HG03025 (cell line): Measurements from ENCODE around the gene MOCS3.
A peak's percentile ranks its signal among the peaks of the same experiment; 100 is the strongest.

Experiments
- ATAC-seq: cut with Tn5 transposase; IDR thresholded peaks from one replicate; pipeline ENCODE4 v1.9.1; 2021; ENCODE audit warnings: mild to moderate bottlenecking, moderate library complexity; ENCODE audit not compliant: unreplicated experiment, low FRiP score

Gene MOCS3, protein sequence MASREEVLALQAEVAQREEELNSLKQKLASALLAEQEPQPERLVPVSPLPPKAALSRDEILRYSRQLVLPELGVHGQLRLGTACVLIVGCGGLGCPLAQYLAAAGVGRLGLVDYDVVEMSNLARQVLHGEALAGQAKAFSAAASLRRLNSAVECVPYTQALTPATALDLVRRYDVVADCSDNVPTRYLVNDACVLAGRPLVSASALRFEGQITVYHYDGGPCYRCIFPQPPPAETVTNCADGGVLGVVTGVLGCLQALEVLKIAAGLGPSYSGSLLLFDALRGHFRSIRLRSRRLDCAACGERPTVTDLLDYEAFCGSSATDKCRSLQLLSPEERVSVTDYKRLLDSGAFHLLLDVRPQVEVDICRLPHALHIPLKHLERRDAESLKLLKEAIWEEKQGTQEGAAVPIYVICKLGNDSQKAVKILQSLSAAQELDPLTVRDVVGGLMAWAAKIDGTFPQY

DNA sequence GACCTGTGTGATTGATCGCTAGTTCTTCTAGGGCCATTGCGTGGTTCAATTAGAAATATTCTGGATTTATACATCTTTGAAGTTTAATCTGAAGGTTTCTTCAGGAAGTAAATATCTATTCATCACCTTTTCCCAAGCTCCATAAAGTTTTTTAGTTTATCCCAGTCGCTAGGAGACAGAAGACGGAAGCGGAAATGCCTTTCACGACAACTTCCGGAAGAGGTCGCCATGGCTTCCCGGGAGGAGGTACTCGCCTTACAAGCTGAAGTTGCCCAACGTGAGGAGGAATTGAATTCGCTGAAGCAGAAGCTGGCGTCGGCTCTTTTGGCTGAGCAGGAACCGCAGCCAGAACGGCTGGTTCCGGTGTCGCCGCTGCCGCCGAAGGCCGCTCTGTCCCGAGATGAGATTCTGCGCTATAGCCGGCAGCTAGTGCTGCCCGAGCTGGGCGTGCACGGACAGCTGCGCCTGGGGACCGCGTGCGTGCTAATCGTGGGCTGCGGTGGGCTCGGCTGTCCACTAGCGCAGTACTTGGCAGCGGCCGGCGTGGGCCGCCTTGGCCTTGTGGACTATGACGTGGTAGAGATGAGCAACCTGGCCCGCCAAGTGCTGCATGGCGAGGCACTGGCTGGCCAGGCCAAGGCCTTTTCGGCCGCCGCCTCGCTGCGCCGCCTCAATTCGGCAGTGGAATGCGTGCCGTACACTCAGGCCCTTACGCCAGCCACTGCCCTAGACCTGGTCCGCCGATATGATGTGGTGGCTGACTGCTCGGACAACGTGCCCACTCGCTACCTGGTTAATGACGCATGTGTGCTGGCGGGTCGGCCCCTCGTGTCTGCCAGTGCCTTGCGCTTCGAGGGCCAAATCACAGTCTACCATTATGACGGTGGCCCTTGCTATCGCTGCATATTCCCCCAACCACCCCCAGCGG lies at the start of gene MOCS3:
TSS of gene MOCS3 (plus strand) at position 204 of the 928 bp plus-strand sequence. CDS start at position 229, 25 bp downstream.
- ATAC-seq = peak; percentile 71

DNA sequence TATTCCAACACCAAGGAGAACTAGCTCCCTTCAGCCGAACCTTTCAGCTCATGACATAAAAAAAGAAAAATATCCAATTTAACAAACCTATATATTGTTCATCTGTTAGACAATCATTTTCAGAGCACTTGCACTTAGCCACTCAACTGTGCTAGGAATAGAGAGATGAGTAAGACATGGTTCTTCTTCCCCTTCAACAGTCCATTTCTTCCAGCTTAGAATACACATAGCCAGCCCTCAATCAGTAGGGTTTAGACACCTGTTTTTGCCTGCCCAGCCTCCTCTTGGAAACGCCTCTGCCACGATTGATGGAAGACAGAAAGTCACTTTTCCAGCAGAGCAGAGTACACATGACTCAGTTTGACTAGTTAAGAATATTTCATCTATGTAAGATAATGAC lies 49.2 kb upstream of the MOCS3 start:
- no peak for ATAC-seq

DNA sequence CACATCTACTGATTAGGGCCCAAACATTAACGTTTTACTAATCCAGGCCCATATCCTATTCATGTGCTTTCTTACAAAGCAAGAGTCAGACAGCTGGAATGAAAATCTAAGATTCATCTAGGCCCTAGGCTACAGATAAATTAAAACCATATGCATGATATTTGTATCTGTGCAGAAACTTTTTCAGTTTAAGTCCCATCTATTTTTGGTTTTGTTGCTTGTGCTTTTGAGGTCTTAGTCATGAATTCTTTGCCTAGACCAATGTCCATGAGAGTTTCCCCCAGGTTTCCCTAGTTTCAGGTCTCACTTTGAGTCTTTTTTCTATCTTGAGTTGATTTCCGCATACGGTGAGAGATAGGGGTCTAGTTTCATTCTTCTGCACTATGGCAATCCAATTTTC lies 47.6 kb upstream of the MOCS3 start:
- no peak for ATAC-seq

DNA sequence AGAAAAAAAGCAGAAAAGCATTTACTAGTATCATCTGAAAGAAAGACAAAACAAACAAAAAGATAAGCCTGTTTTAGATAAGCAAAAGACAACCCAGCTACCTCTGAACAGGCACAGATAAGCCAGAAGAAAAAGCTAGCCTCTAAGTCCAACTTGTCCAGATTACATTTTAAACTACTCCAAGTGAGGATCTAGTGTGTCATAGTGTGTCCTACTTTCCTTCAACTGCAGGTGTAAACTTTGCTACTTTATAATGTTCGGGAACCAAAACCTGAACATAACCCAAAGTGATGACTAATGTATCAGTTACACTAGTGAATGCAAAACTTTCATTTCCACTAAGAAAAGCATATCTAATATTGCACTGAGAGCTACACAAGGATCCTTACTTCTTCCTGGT lies 46.9 kb upstream of the MOCS3 start:
- peak; percentile 66 for ATAC-seq

DNA sequence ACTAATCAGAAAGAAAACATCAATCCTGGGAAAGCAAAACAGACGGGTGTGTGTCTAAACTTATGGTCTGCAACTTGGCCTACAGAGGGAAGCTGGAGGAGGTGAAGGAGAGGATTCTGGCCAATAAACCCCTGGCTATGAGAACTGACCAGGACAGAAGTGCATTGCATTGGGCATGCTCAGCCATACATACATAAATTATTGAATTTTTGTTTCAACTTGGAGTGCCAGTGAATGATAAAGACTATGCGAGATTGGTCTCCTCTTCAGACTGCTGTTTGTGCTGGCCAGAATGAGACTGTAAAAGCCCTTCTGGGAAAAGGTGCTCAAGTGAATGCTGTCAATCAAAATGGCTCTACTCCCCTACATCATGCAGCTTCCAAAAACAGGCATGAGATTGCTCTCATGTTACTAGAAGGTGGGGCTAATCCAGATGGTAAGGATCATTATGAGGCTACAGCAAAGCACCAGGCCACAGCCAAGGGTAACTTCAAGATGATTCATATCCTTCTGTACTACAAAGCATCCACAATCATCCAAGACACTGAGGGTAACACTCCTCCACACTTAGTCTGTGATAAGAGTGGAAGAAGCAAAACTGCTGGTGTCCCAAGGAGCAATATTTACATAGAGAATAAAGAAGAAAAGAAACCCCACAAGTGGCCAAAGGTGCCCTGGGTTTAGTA lies 44.8 kb upstream of the MOCS3 start:
- no peak for ATAC-seq

DNA sequence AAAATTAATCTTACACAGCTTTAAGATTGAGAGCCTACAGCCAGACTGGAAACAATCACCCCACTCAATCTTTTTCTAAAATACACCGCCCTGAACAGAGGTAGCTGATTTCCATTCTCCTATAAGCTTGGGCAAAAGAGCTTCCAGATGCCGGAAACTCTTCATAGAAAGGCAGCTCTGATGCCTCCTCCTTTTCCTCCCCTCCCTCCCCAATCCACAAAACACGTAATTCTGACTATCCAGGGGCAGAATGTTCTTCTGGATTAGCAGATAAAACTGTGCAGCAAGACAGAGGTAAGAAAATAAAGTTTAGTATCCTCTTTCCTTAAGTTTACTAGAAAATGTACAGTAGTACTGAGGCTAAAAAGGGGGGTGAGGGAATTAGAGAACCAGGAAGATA lies 43.2 kb upstream of the MOCS3 start:
- ATAC-seq = no peak

DNA sequence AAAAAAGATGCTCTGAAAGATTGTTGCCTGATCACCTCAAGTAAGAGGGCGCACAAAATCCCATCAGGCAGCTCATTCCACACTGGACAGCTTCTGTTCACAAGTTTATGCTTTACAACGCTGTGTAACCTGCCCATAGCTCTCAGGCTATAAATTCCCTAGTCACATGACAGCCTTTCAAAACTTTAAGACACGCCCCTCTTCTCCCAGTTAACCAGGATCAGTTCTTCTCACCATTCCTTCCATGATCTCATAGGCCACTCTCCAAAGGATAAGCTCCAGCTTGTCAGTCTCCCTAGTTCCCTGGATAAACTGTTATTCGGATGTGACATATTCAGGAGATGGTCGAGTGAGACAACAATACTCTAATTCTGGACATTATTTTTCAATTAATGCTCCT lies 42.4 kb upstream of the MOCS3 start:
- ATAC-seq = no peak

DNA sequence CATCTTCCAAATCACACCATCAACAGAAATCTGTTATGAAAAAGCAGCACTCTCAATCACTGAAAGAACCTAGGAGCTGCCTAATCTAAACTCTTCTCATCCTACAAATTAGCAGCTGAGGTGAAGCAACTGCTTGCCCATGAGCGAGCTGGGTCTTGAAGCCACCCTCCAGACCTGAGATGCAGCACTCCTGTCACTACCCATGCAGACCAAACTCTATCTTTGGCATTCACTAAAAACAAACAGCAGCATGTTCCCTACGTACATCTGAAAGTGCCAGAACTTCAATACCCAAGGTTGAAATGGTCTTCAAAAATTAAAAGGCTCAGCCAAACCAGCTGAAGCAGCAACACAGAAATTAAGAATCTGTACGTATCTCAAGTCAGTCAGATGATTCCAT lies 41.7 kb upstream of the MOCS3 start:
- ATAC-seq = no peak

DNA sequence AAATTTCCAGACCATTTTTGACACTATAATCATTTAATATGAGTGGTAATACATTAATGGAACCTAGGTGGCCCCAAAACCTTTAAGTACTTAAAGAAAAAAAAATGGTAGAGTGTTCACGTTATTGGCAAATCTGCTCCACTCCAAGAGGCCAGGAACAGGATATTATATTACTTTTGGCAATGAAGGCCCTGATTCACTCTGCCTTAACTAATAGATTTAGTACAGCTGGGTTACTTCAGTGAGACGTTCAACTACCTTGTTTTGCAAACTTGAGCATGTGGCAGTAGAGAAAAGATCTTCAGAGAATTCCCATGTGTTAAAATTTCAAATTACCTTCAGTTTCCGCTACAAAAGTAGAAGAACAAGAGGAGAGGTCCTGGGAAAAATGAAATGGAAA lies 40.2 kb upstream of the MOCS3 start:
- no peak for ATAC-seq

DNA sequence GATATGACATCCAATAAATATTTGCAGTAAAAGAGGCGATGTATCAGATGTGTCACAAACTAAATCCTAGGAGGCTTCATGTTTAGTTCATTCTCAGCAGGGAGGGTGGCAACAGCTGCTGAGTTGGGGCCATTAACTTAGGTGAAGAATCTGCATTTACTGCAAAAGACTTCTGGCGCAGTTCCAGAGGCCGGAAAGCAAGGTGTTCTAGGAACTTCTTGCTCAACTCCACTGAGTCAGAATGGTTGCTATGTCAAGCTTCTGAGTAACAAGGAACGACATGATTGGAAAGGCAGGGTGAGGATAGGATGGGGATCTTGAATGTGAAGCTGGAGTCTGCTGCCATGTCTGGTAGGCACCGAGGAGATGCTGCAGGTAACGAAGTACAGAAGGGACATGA lies 39.1 kb upstream of the MOCS3 start:
- ATAC-seq = no peak

DNA sequence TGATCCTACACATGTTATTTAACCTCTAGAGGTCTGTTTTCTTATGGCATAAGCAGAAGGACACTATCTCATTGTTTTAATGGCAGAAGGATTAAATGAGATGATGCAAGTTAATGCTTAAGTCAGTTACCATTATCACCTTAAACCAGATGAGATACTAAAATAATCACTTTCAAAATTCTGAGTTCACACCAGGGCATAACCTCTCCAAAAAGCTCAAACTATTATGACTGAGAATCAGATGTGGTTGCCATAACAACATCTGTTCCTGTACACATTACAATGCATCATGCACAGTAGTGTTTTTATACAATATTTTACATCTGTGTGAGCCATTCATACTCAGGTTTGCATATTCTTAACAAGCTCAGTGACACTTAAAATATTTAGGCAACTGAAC lies 37.6 kb upstream of the MOCS3 start:
- ATAC-seq = no peak

DNA sequence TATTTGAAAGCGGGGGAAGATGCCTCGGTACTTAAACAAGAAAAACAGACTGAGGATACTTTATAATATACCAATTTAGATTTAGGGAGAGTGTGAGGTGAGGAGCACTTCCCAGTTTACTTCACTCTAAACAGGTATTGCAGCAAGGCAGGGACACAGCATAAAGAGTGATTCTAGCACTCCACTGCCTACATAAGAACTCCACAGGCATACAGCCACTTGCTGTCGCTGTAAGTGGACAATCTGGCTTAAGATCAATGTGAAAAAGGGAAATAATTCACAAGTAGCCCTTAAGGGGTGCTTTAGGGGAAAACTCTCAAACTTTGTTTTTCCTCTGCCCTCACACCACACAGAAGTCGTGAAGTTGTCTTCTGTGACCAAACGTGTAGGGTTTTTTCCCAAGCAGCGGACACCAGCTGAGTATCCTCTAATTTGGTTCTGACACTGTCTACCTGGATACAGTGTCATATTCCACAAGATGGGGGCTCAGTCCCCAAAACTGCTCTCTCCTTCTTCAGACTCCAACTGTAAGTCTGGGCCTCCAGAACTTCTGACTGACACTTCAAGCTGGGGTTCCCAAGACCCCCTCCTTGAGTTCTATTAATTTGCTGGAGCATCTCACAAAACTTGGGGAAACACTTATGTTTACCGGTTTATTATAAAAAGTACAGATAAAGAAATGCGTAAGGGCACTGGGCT lies 36.7 kb upstream of the MOCS3 start:
- ATAC-seq = no peak

DNA sequence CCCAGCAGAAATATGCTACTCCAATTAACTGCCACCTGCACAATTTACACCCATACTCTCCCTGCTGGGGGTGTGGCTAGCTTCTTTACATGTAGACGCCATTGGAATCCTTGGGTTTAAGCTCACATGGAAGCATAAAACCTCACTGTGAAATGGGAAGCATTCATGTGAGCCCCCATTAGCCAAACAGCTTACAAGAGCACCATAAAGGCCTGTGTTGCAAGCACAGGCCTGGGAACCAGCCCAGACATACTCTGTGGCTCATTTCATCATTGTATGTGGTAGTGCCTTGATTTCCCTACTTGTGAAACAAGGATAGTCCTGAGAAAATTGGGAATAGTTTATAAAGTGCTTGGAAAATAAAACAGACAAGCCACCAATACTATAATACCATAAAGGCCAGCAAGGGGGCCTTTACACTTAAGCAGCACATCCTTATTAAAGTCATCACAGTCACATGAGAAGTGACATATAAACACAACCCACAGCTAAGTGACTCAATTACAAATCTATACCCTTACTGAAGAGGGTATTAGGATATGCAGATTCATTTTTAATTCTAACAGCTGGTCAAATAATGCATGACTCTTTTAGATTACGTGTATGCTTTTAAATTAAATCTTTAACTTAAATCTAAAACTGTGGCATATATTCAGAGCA lies 34.2 kb upstream of the MOCS3 start:
- no peak for ATAC-seq

DNA sequence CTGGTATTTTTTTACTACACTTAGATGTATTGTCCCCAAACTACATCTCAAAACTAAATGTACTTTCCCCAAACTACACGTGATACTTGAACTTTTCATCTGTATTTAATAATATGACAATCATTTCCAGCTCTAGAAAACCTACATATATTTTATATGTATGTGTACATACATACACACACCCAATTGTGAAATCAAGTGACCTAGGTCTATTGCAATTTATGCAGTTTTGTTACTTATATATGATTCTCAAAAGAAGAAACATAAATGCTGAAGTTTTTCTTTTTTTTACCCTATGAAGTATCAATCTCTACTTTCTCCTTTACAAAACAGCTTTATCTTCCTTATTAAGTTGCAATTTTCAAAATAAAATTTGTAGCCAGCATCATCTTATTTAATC lies 32.1 kb upstream of the MOCS3 start:
- no peak for ATAC-seq

DNA sequence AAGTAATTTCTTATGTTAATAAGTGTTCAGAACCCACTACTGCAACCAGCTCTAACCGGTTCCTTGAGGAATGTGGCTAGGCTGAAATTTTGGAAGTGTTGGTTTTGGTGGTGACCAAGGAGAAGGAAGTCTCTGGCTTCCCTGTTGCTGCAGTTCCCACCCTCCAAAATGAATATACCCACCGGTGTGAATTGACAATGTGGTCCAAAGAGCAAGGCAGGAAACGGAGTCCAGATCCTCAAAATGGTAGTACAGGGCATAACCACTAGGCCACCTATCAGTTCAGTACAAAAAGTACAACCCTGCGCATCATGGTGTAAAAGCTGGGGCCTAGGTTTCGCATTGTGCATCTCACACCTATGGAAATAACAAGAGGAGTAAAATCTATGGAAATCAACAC lies 30.1 kb upstream of the MOCS3 start:
- ATAC-seq = no peak

DNA sequence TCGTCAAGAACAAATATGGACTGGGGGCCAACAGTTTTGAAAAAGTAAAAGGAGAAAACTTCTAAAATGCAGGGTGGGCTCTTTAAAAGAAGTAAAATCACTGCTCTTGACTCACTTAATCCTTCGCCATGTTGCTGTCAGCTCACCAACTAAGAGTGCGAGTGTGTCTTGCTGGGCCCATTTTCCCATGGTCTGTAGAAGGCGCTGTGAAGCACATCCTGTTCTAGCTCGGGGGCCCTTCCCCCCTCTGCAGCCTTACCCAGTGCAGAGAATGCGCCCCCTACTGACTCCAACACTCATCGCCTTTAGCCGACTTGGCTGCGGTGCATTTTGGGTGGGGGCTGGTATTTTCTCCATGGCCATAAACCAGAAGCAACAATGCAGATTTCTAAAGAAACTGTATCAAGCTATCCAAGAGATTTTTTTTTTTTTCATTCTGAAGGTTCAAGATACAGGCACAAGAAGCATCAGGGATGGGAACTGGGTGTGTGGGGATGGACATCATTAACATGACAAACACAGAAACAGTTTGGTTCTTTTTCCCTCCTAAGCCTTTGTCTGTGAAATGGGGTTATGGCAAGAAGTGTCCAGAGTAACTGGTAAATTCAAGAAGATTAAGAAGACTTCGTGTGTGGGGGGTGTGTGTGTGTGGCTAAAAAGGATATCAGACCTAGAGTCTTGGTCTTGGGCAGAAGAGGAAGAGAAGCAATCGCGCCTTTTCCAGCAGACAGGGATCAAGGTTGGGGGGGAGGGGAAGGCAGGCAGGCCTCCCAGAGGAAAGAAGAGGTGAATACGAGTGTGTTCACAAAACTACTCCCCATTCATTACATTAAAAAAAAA lies 29.1 kb upstream of the MOCS3 start:
- peak; percentile 34 for ATAC-seq

DNA sequence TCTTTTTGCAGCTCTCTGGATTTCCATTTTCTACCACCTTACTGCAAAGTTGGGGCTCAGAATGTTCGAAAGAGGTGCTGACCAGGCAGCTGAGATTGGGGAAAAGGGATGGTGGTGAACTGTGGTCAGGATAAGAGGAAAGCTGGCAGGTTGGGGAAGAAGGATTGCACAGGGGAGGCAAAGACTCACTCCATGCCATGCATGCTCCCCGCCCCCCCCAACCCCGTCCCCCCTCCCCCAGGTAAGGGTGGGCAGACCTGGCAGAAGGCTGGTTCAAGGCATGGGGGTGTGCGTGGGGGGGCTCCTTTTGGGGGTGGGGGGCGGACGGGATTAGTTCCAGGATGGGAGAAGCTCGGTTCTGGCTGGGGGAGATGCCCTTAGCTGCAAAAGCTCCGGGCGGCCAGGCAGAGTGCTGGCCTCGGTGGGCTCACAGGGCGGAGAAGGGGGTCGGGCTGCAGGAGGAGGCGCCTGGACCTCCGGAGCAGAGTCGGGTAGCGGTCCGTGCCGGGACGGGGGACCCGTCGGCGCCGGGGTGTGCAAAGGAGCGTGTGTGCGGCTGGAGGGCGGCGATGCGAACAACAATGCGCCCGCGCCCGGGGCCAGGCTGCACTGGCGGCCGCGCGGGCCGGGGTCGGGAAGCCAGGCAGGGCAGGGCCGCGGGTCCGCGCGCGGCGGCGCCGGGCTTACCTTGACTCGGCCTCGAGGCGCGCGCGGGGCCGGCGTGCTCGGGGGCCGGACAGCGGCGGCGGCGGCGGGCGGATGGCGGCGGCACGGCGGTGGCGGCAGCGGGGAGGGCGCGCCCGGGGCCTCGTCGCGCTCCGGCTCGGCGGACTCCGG lies 28.3 kb upstream of the MOCS3 start:
- no peak for ATAC-seq

DNA sequence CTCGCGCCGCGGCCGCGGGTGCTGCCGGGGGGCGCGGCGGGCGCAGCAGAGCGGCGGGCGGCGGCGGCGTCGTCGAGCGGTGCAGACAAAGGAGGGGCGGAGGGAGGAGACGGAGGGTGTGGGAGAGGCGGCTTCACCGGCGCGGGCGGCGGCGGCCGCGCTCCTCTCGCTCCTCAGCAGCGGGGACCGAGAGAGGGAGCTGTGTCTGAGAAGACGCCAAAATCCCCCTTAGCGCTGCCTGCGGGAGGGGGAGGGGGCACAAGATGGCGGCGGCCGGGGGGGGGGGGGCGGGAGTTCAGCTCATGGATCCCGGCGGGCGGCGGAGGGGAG lies 27.7 kb upstream of the MOCS3 start:
- peak; percentile 25 for ATAC-seq
